Activated naive CD8-positive, alpha-beta T cell (primary cell): Measurements from ENCODE around the gene RUVBL1.

Experiments used
- H3K27ac Mint-ChIP-seq: one replicate; pipeline ENCODE4 v1.8.0; 2021; ENCODE audit warnings: mixed read lengths
- H3K27me3 Mint-ChIP-seq: one replicate; pipeline ENCODE4 v1.8.0; 2021; ENCODE audit warnings: mixed read lengths
- H3K36me3 Mint-ChIP-seq: one replicate; pipeline ENCODE4 v1.8.0; 2021; ENCODE audit warnings: mixed read lengths
- H3K4me1 Mint-ChIP-seq: one replicate; pipeline ENCODE4 v1.8.0; 2021; ENCODE audit warnings: low read depth, mixed read lengths
- H3K4me3 Mint-ChIP-seq: one replicate; pipeline ENCODE4 v1.8.0; 2021; ENCODE audit warnings: mild to moderate bottlenecking, mixed read lengths
- H3K9me3 Mint-ChIP-seq: one replicate; pipeline ENCODE4 v1.8.0; 2021; ENCODE audit warnings: low read depth, mixed read lengths

RUVBL1 gene

GRCh38 chr3:128071771-128072453 is 51.7 kb downstream of the RUVBL1 start:
- Mint-ChIP-seq H3K36me3 (peaks cover 4% of the 10 kb centered on the region), H3K4me1 (peaks cover 5% of the 10 kb centered on the region), H3K27ac (no peak overlapping the region), H3K4me3 (no peak overlapping the region), H3K9me3 (no peaks in the 10 kb centered on the region), H3K27me3 (no peaks in the 10 kb centered on the region)

GRCh38 chr3:128070898-128071591 is 52.6 kb downstream of the RUVBL1 start:
- no peak overlapping the region for H3K4me3 Mint-ChIP-seq
- H3K27ac Mint-ChIP-seq, result no peak overlapping the region
- H3K4me1 Mint-ChIP-seq, result peaks cover 5% of the 10 kb centered on the region
- no peaks in the 10 kb centered on the region for H3K9me3 Mint-ChIP-seq
- no peaks in the 10 kb centered on the region for H3K27me3 Mint-ChIP-seq
- H3K36me3 Mint-ChIP-seq, result peaks cover 5% of the 10 kb centered on the region

GRCh38 chr3:128069271-128069670 is 54.3 kb downstream of the RUVBL1 start:
- no peaks in the 10 kb centered on the region for H3K27me3 Mint-ChIP-seq
- no peaks in the 10 kb centered on the region for H3K9me3 Mint-ChIP-seq
- H3K4me1 Mint-ChIP-seq, result peaks cover 1% of the 10 kb centered on the region
- peak overlapping the region; percentile 34 for H3K27ac Mint-ChIP-seq
- peaks cover 14% of the 10 kb centered on the region for H3K36me3 Mint-ChIP-seq
- no peak overlapping the region for H3K4me3 Mint-ChIP-seq

GRCh38 chr3:128068156-128068620 is 55.4 kb downstream of the RUVBL1 start:
- Mint-ChIP-seq H3K27ac (peak overlapping the region; percentile 47), H3K4me1 (peaks cover 1% of the 10 kb centered on the region), H3K9me3 (no peaks in the 10 kb centered on the region), H3K4me3 (no peak overlapping the region), H3K27me3 (no peaks in the 10 kb centered on the region), H3K36me3 (peaks cover 14% of the 10 kb centered on the region)

GRCh38 chr3:128067489-128067888 is 56.1 kb downstream of the RUVBL1 start:
- H3K9me3 Mint-ChIP-seq, result no peaks in the 10 kb centered on the region
- peaks cover 1% of the 10 kb centered on the region for H3K4me1 Mint-ChIP-seq
- H3K27me3 Mint-ChIP-seq, result no peaks in the 10 kb centered on the region
- peaks cover 14% of the 10 kb centered on the region for H3K36me3 Mint-ChIP-seq
- no peak overlapping the region for H3K4me3 Mint-ChIP-seq
- H3K27ac Mint-ChIP-seq, result no peak overlapping the region

GRCh38 chr3:128066676-128067075 is 56.9 kb downstream of the RUVBL1 start:
- Mint-ChIP-seq H3K4me3 (no peak overlapping the region), H3K27ac (no peak overlapping the region)

GRCh38 chr3:128066114-128066513 is 57.5 kb downstream of the RUVBL1 start:
- Mint-ChIP-seq H3K4me3 (no peak overlapping the region), H3K27me3 (no peaks in the 10 kb centered on the region), H3K9me3 (no peaks in the 10 kb centered on the region), H3K27ac (no peak overlapping the region), H3K4me1 (peaks cover 1% of the 10 kb centered on the region), H3K36me3 (peaks cover 14% of the 10 kb centered on the region)

More at GRCh38 chr3:128066676-128067075, 56.9 kb downstream of the RUVBL1 start:
- Mint-ChIP-seq H3K4me1 (peaks cover 1% of the 10 kb centered on the region), H3K36me3 (peaks cover 14% of the 10 kb centered on the region), H3K27me3 (no peaks in the 10 kb centered on the region), H3K9me3 (no peaks in the 10 kb centered on the region)

GRCh38 chr3:128064962-128065361 is 58.6 kb downstream of the RUVBL1 start:
- peak overlapping the region; percentile 1 for H3K27ac Mint-ChIP-seq
- peaks cover 14% of the 10 kb centered on the region for H3K36me3 Mint-ChIP-seq
- H3K9me3 Mint-ChIP-seq, result no peaks in the 10 kb centered on the region
- H3K27me3 Mint-ChIP-seq, result no peaks in the 10 kb centered on the region
- peaks cover 1% of the 10 kb centered on the region for H3K4me1 Mint-ChIP-seq
- H3K4me3 Mint-ChIP-seq, result no peak overlapping the region

- Mint-ChIP-seq H3K27me3 (no peaks in the 10 kb centered on the region), H3K4me1 (peaks cover 1% of the 10 kb centered on the region), H3K9me3 (no peaks in the 10 kb centered on the region), H3K36me3 (peaks cover 17% of the 10 kb centered on the region), H3K4me3 (no peak overlapping the region), H3K27ac (no peak overlapping the region)
These were observed 59.7 kb downstream of the RUVBL1 start for GRCh38 chr3:128063865-128064264.

- Mint-ChIP-seq H3K27me3 (no peaks in the 10 kb centered on the region), H3K4me3 (no peak overlapping the region), H3K9me3 (no peaks in the 10 kb centered on the region), H3K36me3 (peaks cover 13% of the 10 kb centered on the region), H3K27ac (peak overlapping the region; percentile 55), H3K4me1 (peaks cover 2% of the 10 kb centered on the region)
These were observed 61.4 kb downstream of the RUVBL1 start for GRCh38 chr3:128062033-128062745.

GRCh38 chr3:128060473-128061381 is 62.9 kb downstream of the RUVBL1 start:
- Mint-ChIP-seq H3K36me3 (peaks cover 12% of the 10 kb centered on the region), H3K27ac (no peak overlapping the region), H3K4me3 (no peak overlapping the region), H3K27me3 (no peaks in the 10 kb centered on the region), H3K9me3 (no peaks in the 10 kb centered on the region), H3K4me1 (peaks cover 10% of the 10 kb centered on the region)

GRCh38 chr3:128056258-128056657 is 67.4 kb downstream of the RUVBL1 start:
- Mint-ChIP-seq H3K9me3 (no peaks in the 10 kb centered on the region), H3K27ac (no peak overlapping the region), H3K4me3 (no peak overlapping the region), H3K36me3 (peaks cover 12% of the 10 kb centered on the region), H3K27me3 (no peaks in the 10 kb centered on the region), H3K4me1 (peaks cover 45% of the 10 kb centered on the region)

GRCh38 chr3:128054367-128054766 is 69.2 kb downstream of the RUVBL1 start:
- H3K27me3 Mint-ChIP-seq, result no peaks in the 10 kb centered on the region
- peak overlapping the region; percentile 97 for H3K27ac Mint-ChIP-seq
- H3K9me3 Mint-ChIP-seq, result no peaks in the 10 kb centered on the region
- H3K4me3 Mint-ChIP-seq, result peak overlapping the region; percentile 100
- H3K36me3 Mint-ChIP-seq, result peaks cover 8% of the 10 kb centered on the region
- peaks cover 49% of the 10 kb centered on the region for H3K4me1 Mint-ChIP-seq

GRCh38 chr3:128053614-128054013 is 70.0 kb downstream of the RUVBL1 start:
- H3K27ac Mint-ChIP-seq, result peak overlapping the region; percentile 97
- peaks cover 8% of the 10 kb centered on the region for H3K36me3 Mint-ChIP-seq
- peak overlapping the region; percentile 100 for H3K4me3 Mint-ChIP-seq
- no peaks in the 10 kb centered on the region for H3K9me3 Mint-ChIP-seq
- no peaks in the 10 kb centered on the region for H3K27me3 Mint-ChIP-seq
- peaks cover 49% of the 10 kb centered on the region for H3K4me1 Mint-ChIP-seq
